ENCODE results near the gene AGBL4.

GRCh38 chr1:49465486-49466185, 558.1 kb downstream of the AGBL4 start:
- TF ChIP-seq SNAI2 (CRISPR knock-in tag; IDR thresholded peaks at IDR 0.05): no peak
- no peak for TF ChIP-seq TOX (CRISPR knock-in tag; IDR thresholded peaks at IDR 0.05; ENCODE audit: borderline replicate concordance)
- TF ChIP-seq RARB (CRISPR knock-in tag; IDR thresholded peaks at IDR 0.05): no peak
- TF ChIP-seq TCF4 (CRISPR knock-in tag; IDR thresholded peaks at IDR 0.05; ENCODE audit: borderline replicate concordance): no peak
- TF ChIP-seq ZFP3 (CRISPR knock-in tag; IDR thresholded peaks at IDR 0.05): no peak
- no peak for TF ChIP-seq PPARA (CRISPR knock-in tag; IDR thresholded peaks at IDR 0.05; ENCODE audit: borderline replicate concordance)
